IMR-90 (cell line): Measurements from ENCODE around the gene UNC79. TPM values are rescaled to one million over a fixed set of nuclear protein-coding genes. Genes with fewer than 3 reads are reported as not detected.

Experiments
- ATAC-seq: fragments of 200-7000 bp; cut with Tn5 transposase; 2 replicates; pipeline ENCODE4 v1.9.1; 2020; ENCODE audit warnings: low read depth, mild to moderate bottlenecking, moderate library complexity
- BruUV-seq: library from RNA; stranded (reverse); fragments of 400-500 nt; replicated peaks from 2 replicates; lab custom pipeline; 2021; lab: Mats Ljungman, UMichigan
- CTCF ChIA-PET: fragments of 300-600 bp; formaldehyde crosslinking; extraction: SDS; loops from one replicate; lab custom pipeline; 2021; ENCODE audit warnings: antibody characterized with exemption; lab: Yijun Ruan, JAX
- POLR2A ChIA-PET: fragments of 300-600 bp; sonication (Branson Sonifier 250); formaldehyde crosslinking; loops from one replicate; lab custom pipeline; 2022; ENCODE audit warnings: antibody characterized with exemption; ENCODE audit not compliant: unreplicated experiment; lab: Charles Lee
- DNase-seq: peaks from one replicate; pipeline ENCODE4 v3.0.0; 2013
- H2AFZ ChIP-seq: replicated peaks from 2 replicates; pipeline ENCODE3; 2013; ENCODE audit warnings: low read length, mild to moderate bottlenecking; ENCODE audit not compliant: poor library complexity
- H2AK5ac ChIP-seq: 2 replicates; pipeline ENCODE4 v1.6.1; 2013; ENCODE audit warnings: low read depth, low read length, inconsistent platforms
- H2AK9ac ChIP-seq: replicated peaks from 2 replicates; pipeline ENCODE3; 2013; ENCODE audit warnings: mild to moderate bottlenecking, low read depth, low read length, moderate library complexity; ENCODE audit not compliant: poor library complexity
- H2BK120ac ChIP-seq: 2 replicates; pipeline ENCODE4 v1.6.1; 2013; ENCODE audit warnings: low read depth, low read length, inconsistent platforms
- H2BK15ac ChIP-seq: 3 replicates; pipeline ENCODE4 v1.6.1; 2013; ENCODE audit warnings: low read depth, low read length, inconsistent platforms
- H2BK20ac ChIP-seq: 2 replicates; pipeline ENCODE4 v1.6.1; 2013; ENCODE audit warnings: low read depth, mild to moderate bottlenecking, inconsistent platforms, low read length, moderate library complexity
- H2BK5ac ChIP-seq: 2 replicates; pipeline ENCODE4 v1.6.1; 2013; ENCODE audit warnings: mild to moderate bottlenecking, low read depth, low read length, inconsistent platforms; ENCODE audit not compliant: poor library complexity, severe bottlenecking
- H3K14ac ChIP-seq: replicated peaks from 2 replicates; pipeline ENCODE4 v1.6.1; 2013; ENCODE audit warnings: low read depth, low read length, inconsistent platforms
- H3K18ac ChIP-seq: 2 replicates; pipeline ENCODE4 v1.6.1; 2013; ENCODE audit warnings: low read depth, low read length, control low read depth
- H3K23ac ChIP-seq: 2 replicates; pipeline ENCODE4 v1.6.1; 2013; ENCODE audit warnings: low read depth, low read length, inconsistent platforms
- H3K27ac ChIP-seq: 2 replicates; pipeline ENCODE4 v1.5.1; 2013; ENCODE audit warnings: mild to moderate bottlenecking, control low read depth, low read length; ENCODE audit not compliant: insufficient read depth
- H3K27me3 ChIP-seq: 2 replicates; pipeline ENCODE4 v1.6.1; 2013; ENCODE audit warnings: low read length; ENCODE audit not compliant: control insufficient read depth, insufficient read depth
- H3K36me3 ChIP-seq: 2 replicates; pipeline ENCODE4 v1.6.1; 2013; ENCODE audit warnings: low read length, mixed read lengths; ENCODE audit not compliant: control insufficient read depth, insufficient read depth
- H3K4ac ChIP-seq: 2 replicates; pipeline ENCODE4 v1.6.1; 2013; ENCODE audit warnings: low read depth, low read length, inconsistent platforms
- H3K4me1 ChIP-seq: 2 replicates; pipeline ENCODE4 v1.6.1; 2013; ENCODE audit warnings: low read length, mixed read lengths; ENCODE audit not compliant: control insufficient read depth, insufficient read depth
- H3K4me2 ChIP-seq: 2 replicates; pipeline ENCODE4 v1.6.1; 2013; ENCODE audit warnings: low read depth, mild to moderate bottlenecking, control low read depth, low read length, moderate library complexity
- H3K4me3 ChIP-seq: 2 replicates; pipeline ENCODE4 v1.5.1; 2013; ENCODE audit warnings: low read depth, mild to moderate bottlenecking, control low read depth, low read length, moderate library complexity; ENCODE audit not compliant: insufficient read depth
- H3K56ac ChIP-seq: 2 replicates; pipeline ENCODE4 v1.6.1; 2013; ENCODE audit warnings: low read length, inconsistent platforms; ENCODE audit not compliant: insufficient read depth; ENCODE audit errors: extremely low read depth
- H3K79me1 ChIP-seq, 2 experiments: 2 replicates each; pipeline ENCODE4 v1.6.1; 2013; ENCODE audit warnings: low read length in 2 of 2, inconsistent platforms in 1 of 2, low read depth in 1 of 2
- H3K9ac ChIP-seq: 2 replicates; pipeline ENCODE4 v1.6.1; 2013; ENCODE audit warnings: low read depth, low read length, control low read depth
- H3K9me1 ChIP-seq: 2 replicates; pipeline ENCODE4 v1.6.1; 2013; ENCODE audit warnings: low read length, inconsistent platforms; ENCODE audit not compliant: insufficient read depth
- H3K9me3 ChIP-seq: 2 replicates; pipeline ENCODE4 v1.6.1; 2013; ENCODE audit warnings: low read length; ENCODE audit not compliant: control insufficient read depth, insufficient read depth
- H4K20me1 ChIP-seq: 2 replicates; pipeline ENCODE4 v1.6.1; 2013; ENCODE audit warnings: low read length, inconsistent platforms; ENCODE audit not compliant: insufficient read depth
- H4K5ac ChIP-seq: 2 replicates; pipeline ENCODE4 v1.6.1; 2013; ENCODE audit warnings: mild to moderate bottlenecking, low read depth, low read length, control low read depth
- H4K8ac ChIP-seq, 2 experiments: 2 replicates each; pipeline ENCODE4 v1.6.1; 2013; ENCODE audit warnings: low read depth in 2 of 2, low read length in 2 of 2, control low read depth in 1 of 2, inconsistent platforms in 1 of 2
- H4K91ac ChIP-seq: 2 replicates; pipeline ENCODE4 v1.6.1; 2013; ENCODE audit warnings: low read depth, low read length, inconsistent platforms; ENCODE audit not compliant: insufficient read depth
- BHLHE40 ChIP-seq: fragments of 150-350 bp; IDR thresholded peaks from 2 replicates; pipeline ENCODE4 v1.6.1; 2016; ENCODE audit warnings: mild to moderate bottlenecking, low read depth, low read length
- CEBPB ChIP-seq: IDR thresholded peaks from 2 replicates; pipeline ENCODE4 v1.6.1; 2012; ENCODE audit warnings: low read depth, low read length, improper control_type of control experiment
- FOS ChIP-seq: fragments of 150-350 bp; IDR thresholded peaks from 2 replicates; pipeline ENCODE4 v1.6.1; 2016; ENCODE audit warnings: low read depth, low read length
- MAFK ChIP-seq: IDR thresholded peaks from 2 replicates; pipeline ENCODE4 v1.6.1; 2012; ENCODE audit warnings: low read depth, low read length, improper control_type of control experiment
- MAZ ChIP-seq: IDR thresholded peaks from 2 replicates; pipeline ENCODE4 v1.6.1; 2012; ENCODE audit warnings: low read depth, mild to moderate bottlenecking, low read length, improper control_type of control experiment, moderate library complexity, borderline replicate concordance
- NFE2L2 ChIP-seq: fragments of 150-350 bp; IDR thresholded peaks from 2 replicates; pipeline ENCODE4 v1.6.1; 2016; ENCODE audit warnings: low read depth, mild to moderate bottlenecking, low read length
- USF2 ChIP-seq: fragments of 150-350 bp; IDR thresholded peaks from 2 replicates; pipeline ENCODE4 v1.6.1; 2017; ENCODE audit warnings: mild to moderate bottlenecking, antibody characterized with exemption, low read length, low read depth
- WGBS, 2 experiments: methylation state at CpG; one replicate each; pipeline versions ENCODE4 v1.1.5 to v1.1.7; 2013; ENCODE audit warnings: missing lambda C conversion rate in 2 of 2; ENCODE audit not compliant: insufficient read length in 1 of 2; ENCODE audit errors: extremely low coverage in 2 of 2; 5-methylcytosine and 5-hydroxymethylcytosine counted together
- dilution Hi-C: fragments of 300-500 bp; cut with HindIII; formaldehyde crosslinking; loops from one replicate; pipeline ENCODE4 v1.14.3; 2018; ENCODE audit warnings: low sequenced_read_pairs; ENCODE audit not compliant: unreplicated experiment
- in situ Hi-C: fragments of 300-500 bp; cut with MboI; formaldehyde crosslinking; loops from 3 replicates; pipeline ENCODE4 v1.14.3; 2019; ENCODE audit warnings: low sequenced_read_pairs, inconsistent platforms, mixed read lengths
- intact Hi-C: fragments of 100-400 bp; cut with micrococcal nuclease; formaldehyde crosslinking; loops from 2 replicates; pipeline ENCODE4 v1.10.0; 2022
- polyA plus RNA-seq, 3 experiments: library from polyadenylated mRNA; depleted of rRNA; stranded (reverse); fragments of >200 nt; gene quantifications; 2 replicates each; pipeline ENCODE4 v1.2.3, GENCODE V29; 2012; ENCODE audit warnings: low replicate concordance in 1 of 3
- total RNA-seq: library from RNA; depleted of rRNA; stranded (reverse); fragments of >200 nt; gene quantifications from 2 replicates; pipeline ENCODE4 v1.2.3, GENCODE V29; 2012

Gene UNC79
- total and polyA plus RNA-seq, 2 of the 4 experiments (the other 2 are of a cell fraction), result under 0.01 TPM

- Histone ChIP-seq H4K20me1 (no peaks in the 10 kb centered on the region), H2AFZ (no peak overlapping the region), H3K36me3 (no peaks in the 10 kb centered on the region), H3K27ac (no peak overlapping the region), H3K23ac (no peak overlapping the region), H4K5ac (no peak overlapping the region), H2AK5ac (no peak overlapping the region), H3K4ac (no peak overlapping the region), H3K56ac (no peak overlapping the region), H3K4me1 (no peaks in the 10 kb centered on the region), H3K14ac (no peak overlapping the region), H2BK120ac (no peak overlapping the region), H2AK9ac (no peak overlapping the region), H2BK5ac (no peak overlapping the region), H3K27me3 (no peaks in the 10 kb centered on the region), H3K9me3 (no peaks in the 10 kb centered on the region), H3K9ac (no peak overlapping the region), H2BK20ac (no peak overlapping the region), H3K18ac (no peak overlapping the region), H3K4me3 (no peak overlapping the region), H2BK15ac (no peak overlapping the region), H3K79me1 (no peaks in the 10 kb centered on the region), H3K9me1 (no peaks in the 10 kb centered on the region), H3K4me2 (no peak overlapping the region), H4K8ac (no peak overlapping the region), H4K91ac (no peak overlapping the region)
- ATAC-seq (no peak), DNase-seq (no peak)
- BruUV-seq, result no TSS peak
- intact Hi-C loops (loop anchor here (5.0 kb wide), 1 partner anchor 432 kb away; no protein-coding TSS in a partner anchor), in situ Hi-C loops (loop anchor here (10.0 kb wide), 1 partner anchor 329 kb away; no protein-coding TSS in a partner anchor), dilution Hi-C loops (no loop called here)
- no CpG with 5 or more reads among the region's 3 CpGs for WGBS, 2 experiments
- CTCF ChIA-PET, result interaction anchor here (0.8 kb wide), 1 partner anchor 337 kb away, joined by 3 read pairs; the partner anchor contains the start of gene UBR7
- no peak for TF ChIP-seq MAFK
- TF ChIP-seq MAZ, result no peak
- TF ChIP-seq BHLHE40, result no peak
- TF ChIP-seq USF2, result no peak
- TF ChIP-seq FOS, result no peak
- no peak for TF ChIP-seq NFE2L2
- no peak for TF ChIP-seq CEBPB
- POLR2A ChIA-PET, result no interaction called here
These were observed 113.5 kb downstream of the UNC79 start for GRCh38 chr14:93544212-93544611.
